HG02588 (cell line): Measurements from ENCODE around the gene CEP57L1.

ENCODE experiments used
- ATAC-seq: cut with Tn5 transposase; IDR thresholded peaks from one replicate; pipeline ENCODE4 v1.9.1; 2021; ENCODE audit warnings: mild to moderate bottlenecking, moderate library complexity; ENCODE audit not compliant: unreplicated experiment

The CEP57L1 gene

GRCh38 chr6:109095036-109095834, at the start of gene CEP57L1:
TSS of gene CEP57L1 (plus strand) at chr6:109095507. CDS start at chr6:109145222, 49,715 bp downstream.
- peak; percentile 69 for ATAC-seq

GRCh38 chr6:109048176-109048575, 47.1 kb upstream of the CEP57L1 start:
- no peak for ATAC-seq

GRCh38 chr6:109048670-109049415, 46.5 kb upstream of the CEP57L1 start:
- no peak for ATAC-seq

GRCh38 chr6:109050012-109050411, 45.3 kb upstream of the CEP57L1 start:
- no peak for ATAC-seq

GRCh38 chr6:109050447-109051102, 44.7 kb upstream of the CEP57L1 start:
- no peak for ATAC-seq

- no peak for ATAC-seq
Measured at GRCh38 chr6:109051301-109052017, 43.8 kb upstream of the CEP57L1 start.

GRCh38 chr6:109052018-109052651, 43.2 kb upstream of the CEP57L1 start:
- no peak for ATAC-seq

GRCh38 chr6:109052852-109053251, 42.5 kb upstream of the CEP57L1 start:
- no peak for ATAC-seq

- no peak for ATAC-seq
Measured at GRCh38 chr6:109053336-109053735, 42.0 kb upstream of the CEP57L1 start.

GRCh38 chr6:109055771-109056235, 39.5 kb upstream of the CEP57L1 start:
- no peak for ATAC-seq

GRCh38 chr6:109056661-109057060, 38.6 kb upstream of the CEP57L1 start:
- ATAC-seq, result no peak

GRCh38 chr6:109058620-109059019, 36.7 kb upstream of the CEP57L1 start:
- ATAC-seq, result no peak

GRCh38 chr6:109059153-109059552, 36.2 kb upstream of the CEP57L1 start:
- no peak for ATAC-seq

GRCh38 chr6:109059571-109060021, 35.7 kb upstream of the CEP57L1 start:
- no peak for ATAC-seq

GRCh38 chr6:109060571-109060970, 34.7 kb upstream of the CEP57L1 start:
- ATAC-seq, result no peak

- ATAC-seq, result no peak
Measured at GRCh38 chr6:109062216-109062615, 33.1 kb upstream of the CEP57L1 start.

- no peak for ATAC-seq
Measured at GRCh38 chr6:109062767-109063352, 32.4 kb upstream of the CEP57L1 start.

GRCh38 chr6:109069746-109070145, 25.6 kb upstream of the CEP57L1 start:
- no peak for ATAC-seq

GRCh38 chr6:109071125-109071917, 24.0 kb upstream of the CEP57L1 start:
- ATAC-seq, result no peak
